HUES64 (cell line): ENCODE data around the gene ADAMTS16.

ENCODE experiments used
- H3K27ac ChIP-seq: 2 replicates; pipeline ENCODE4 v1.7.0; 2013; ENCODE audit warnings: low read depth, low read length, inconsistent platforms
- H3K27me3 ChIP-seq: 2 replicates; pipeline ENCODE4 v1.6.1; 2013; ENCODE audit warnings: mild to moderate bottlenecking, low read length; ENCODE audit not compliant: insufficient read depth
- H3K36me3 ChIP-seq: 2 replicates; pipeline ENCODE4 v1.6.1; 2013; ENCODE audit warnings: mild to moderate bottlenecking, low read length; ENCODE audit not compliant: insufficient read depth
- H3K4me1 ChIP-seq: 2 replicates; pipeline ENCODE4 v1.6.1; 2013; ENCODE audit warnings: mild to moderate bottlenecking, low read length, moderate library complexity; ENCODE audit not compliant: insufficient read depth
- H3K4me3 ChIP-seq: 2 replicates; pipeline ENCODE4 v1.5.1; 2013; ENCODE audit warnings: mild to moderate bottlenecking, low read length, moderate library complexity
- H3K9ac ChIP-seq: 2 replicates; pipeline ENCODE4 v1.6.1; 2013; ENCODE audit warnings: mild to moderate bottlenecking, low read depth, low read length
- H3K9me3 ChIP-seq: 2 replicates; pipeline ENCODE4 v1.6.1; 2013; ENCODE audit warnings: low read depth, low read length; ENCODE audit not compliant: insufficient read depth
- WGBS: fragments of 150-250, 120-280 bp; methylation state at CpG from one replicate; pipeline ENCODE4 v1.1.7; 2013; ENCODE audit warnings: missing lambda C conversion rate; 5-methylcytosine and 5-hydroxymethylcytosine counted together

Gene ADAMTS16

GRCh38 chr5:5144441-5144840 is 4.3 kb downstream of the ADAMTS16 start:
- H3K9me3 ChIP-seq = no peaks in the 10 kb centered on the region
- peaks cover 51% of the 10 kb centered on the region for H3K36me3 ChIP-seq
- H3K4me1 ChIP-seq = peaks cover 4% of the 10 kb centered on the region
- H3K4me3 ChIP-seq = no peak overlapping the region
- peaks cover 19% of the 10 kb centered on the region for H3K27me3 ChIP-seq
- H3K27ac ChIP-seq = no peak overlapping the region
- no peak overlapping the region for H3K9ac ChIP-seq
- WGBS = 95% methylated on average over 6 of the region's 7 CpGs

- H3K4me1 ChIP-seq = peaks cover 4% of the 10 kb centered on the region
- WGBS = 96% methylated on average over 18 of the region's 18 CpGs
- H3K9me3 ChIP-seq = peaks cover 11% of the 10 kb centered on the region
- H3K36me3 ChIP-seq = peaks cover 65% of the 10 kb centered on the region
- H3K27ac ChIP-seq = no peak overlapping the region
- no peak overlapping the region for H3K4me3 ChIP-seq
- H3K9ac ChIP-seq = no peak overlapping the region
- peaks cover 7% of the 10 kb centered on the region for H3K27me3 ChIP-seq
Measured at GRCh38 chr5:5145651-5146529, 5.8 kb downstream of the ADAMTS16 start.

DNA sequence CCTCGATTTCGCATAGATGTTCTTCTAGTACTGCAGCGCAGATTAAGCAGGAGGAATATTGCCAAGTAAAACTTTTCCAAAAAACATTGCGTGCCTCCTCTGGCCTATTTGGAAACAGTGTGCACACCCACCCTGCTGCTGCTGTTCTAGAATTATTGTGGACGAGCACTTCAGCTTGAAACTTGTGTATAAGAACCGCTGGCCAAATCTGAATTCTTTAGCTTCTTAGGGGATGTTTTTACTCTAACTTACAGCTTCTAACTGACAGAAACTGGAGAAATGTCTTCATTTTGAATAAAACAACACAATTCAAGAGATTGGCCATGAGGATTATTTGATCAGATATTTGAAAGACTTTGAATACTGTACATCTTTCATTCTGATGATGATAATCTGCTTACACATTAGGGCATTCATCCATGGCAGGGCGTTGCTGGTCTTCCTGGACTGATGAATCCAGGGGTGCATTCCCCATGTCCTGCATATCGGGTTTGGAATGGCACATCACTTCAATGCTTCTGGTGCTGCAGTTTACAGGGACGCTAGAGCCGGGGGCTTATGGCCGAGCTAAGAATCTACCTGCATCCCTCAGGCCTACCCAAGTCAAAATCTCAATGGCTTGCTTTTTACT is 6.5 kb downstream of the ADAMTS16 start:
- H3K9ac ChIP-seq = no peak overlapping the region
- peaks cover 12% of the 10 kb centered on the region for H3K9me3 ChIP-seq
- H3K4me1 ChIP-seq = no peaks in the 10 kb centered on the region
- no peak overlapping the region for H3K4me3 ChIP-seq
- peaks cover 65% of the 10 kb centered on the region for H3K36me3 ChIP-seq
- no peak overlapping the region for H3K27ac ChIP-seq
- no peaks in the 10 kb centered on the region for H3K27me3 ChIP-seq
- WGBS = 88% methylated on average over 11 of the region's 11 CpGs

GRCh38 chr5:5149154-5149553 is 9.0 kb downstream of the ADAMTS16 start:
- whole genome bisulfite sequencing = no CpG with 5 or more reads among the region's 1 CpG

GRCh38 chr5:5150667-5151066 is 10.5 kb downstream of the ADAMTS16 start:
- Histone ChIP-seq H3K9ac (no peak overlapping the region), H3K27me3 (no peaks in the 10 kb centered on the region), H3K4me3 (no peak overlapping the region), H3K4me1 (no peaks in the 10 kb centered on the region), H3K36me3 (peaks cover 55% of the 10 kb centered on the region), H3K27ac (no peak overlapping the region), H3K9me3 (peaks cover 12% of the 10 kb centered on the region)
- WGBS = 98% methylated on average over 3 of the region's 3 CpGs

More at GRCh38 chr5:5149154-5149553, 9.0 kb downstream of the ADAMTS16 start:
- Histone ChIP-seq H3K27me3 (no peaks in the 10 kb centered on the region), H3K36me3 (peaks cover 61% of the 10 kb centered on the region), H3K4me1 (no peaks in the 10 kb centered on the region), H3K4me3 (no peak overlapping the region), H3K27ac (no peak overlapping the region), H3K9me3 (peaks cover 12% of the 10 kb centered on the region), H3K9ac (no peak overlapping the region)

DNA sequence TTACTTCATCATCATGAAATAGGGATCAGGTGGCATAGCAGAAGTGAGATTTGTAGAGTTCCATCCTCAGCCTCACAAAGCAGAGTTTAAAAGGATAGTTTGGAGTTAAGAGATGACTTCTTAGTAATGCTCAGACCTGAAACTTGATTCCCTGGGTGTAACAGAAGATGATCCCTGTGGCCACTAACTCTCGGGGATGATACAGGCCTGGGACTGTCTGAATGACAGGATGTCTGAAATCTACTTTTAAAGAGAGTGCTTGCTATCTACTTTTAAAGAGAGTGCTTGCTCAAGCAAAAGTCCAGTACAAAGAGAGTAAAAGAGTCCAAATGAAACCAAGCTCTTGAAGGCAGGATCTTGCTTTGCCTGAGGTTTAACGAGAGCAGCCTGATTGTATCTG is 14.6 kb downstream of the ADAMTS16 start:
- Histone ChIP-seq H3K9ac (no peak overlapping the region), H3K4me1 (peaks cover 9% of the 10 kb centered on the region), H3K36me3 (peaks cover 15% of the 10 kb centered on the region), H3K27ac (no peak overlapping the region), H3K27me3 (no peaks in the 10 kb centered on the region), H3K4me3 (no peak overlapping the region), H3K9me3 (peaks cover 10% of the 10 kb centered on the region)
- WGBS = 87% methylated on average over 2 of the region's 2 CpGs

GRCh38 chr5:5155617-5156016 is 15.5 kb downstream of the ADAMTS16 start:
- Histone ChIP-seq H3K27ac (no peak overlapping the region), H3K4me1 (peaks cover 9% of the 10 kb centered on the region), H3K4me3 (no peak overlapping the region), H3K9ac (no peak overlapping the region), H3K36me3 (peaks cover 6% of the 10 kb centered on the region), H3K27me3 (no peaks in the 10 kb centered on the region), H3K9me3 (peaks cover 4% of the 10 kb centered on the region)
- WGBS = 88% methylated on average over 1 of the region's 1 CpG

- H3K27me3 ChIP-seq = no peaks in the 10 kb centered on the region
- peaks cover 4% of the 10 kb centered on the region; the same call in 1 of the 2 replicates for H3K36me3 ChIP-seq
- H3K4me3 ChIP-seq = no peak overlapping the region
- H3K9ac ChIP-seq = no peak overlapping the region
- WGBS = 79% methylated on average over 3 of the region's 3 CpGs
- H3K4me1 ChIP-seq = peaks cover 9% of the 10 kb centered on the region
- no peak overlapping the region for H3K27ac ChIP-seq
- no peaks in the 10 kb centered on the region for H3K9me3 ChIP-seq
Measured at GRCh38 chr5:5156471-5157082, 16.4 kb downstream of the ADAMTS16 start.

DNA sequence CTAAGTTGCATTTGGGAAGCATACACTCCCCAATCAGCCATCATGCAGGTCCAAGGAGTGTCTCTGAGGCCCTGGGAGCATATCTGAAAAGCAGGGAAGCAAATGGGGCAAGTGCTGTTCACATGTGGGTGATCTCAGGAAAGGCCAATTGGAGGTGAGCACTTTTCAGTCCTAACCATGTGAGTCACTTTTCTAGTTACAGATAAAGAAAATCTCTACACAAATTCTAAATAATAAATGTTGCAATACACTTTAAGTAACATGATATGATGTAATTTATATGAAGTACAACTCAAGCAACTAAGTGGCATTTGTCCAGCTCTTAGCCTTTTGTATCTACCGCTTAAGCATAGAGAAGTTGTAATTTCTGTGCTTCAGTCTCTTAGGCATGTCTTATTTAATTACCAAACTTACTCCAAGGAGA is 18.4 kb downstream of the ADAMTS16 start:
- Histone ChIP-seq H3K27ac (no peak overlapping the region), H3K27me3 (no peaks in the 10 kb centered on the region)
- WGBS = 100% methylated on average over 1 of the region's 1 CpG

GRCh38 chr5:5159282-5160103 is 19.4 kb downstream of the ADAMTS16 start:
- Histone ChIP-seq H3K9me3 (no peaks in the 10 kb centered on the region), H3K4me3 (no peak overlapping the region), H3K27me3 (no peaks in the 10 kb centered on the region), H3K4me1 (peaks cover 9% of the 10 kb centered on the region), H3K27ac (no peak overlapping the region), H3K9ac (no peak overlapping the region), H3K36me3 (no peaks in the 10 kb centered on the region)
- WGBS = 65% methylated on average over 3 of the region's 5 CpGs

More for the DNA sequence above, 18.4 kb downstream of the ADAMTS16 start:
- Histone ChIP-seq H3K4me1 (peaks cover 9% of the 10 kb centered on the region), H3K9me3 (no peaks in the 10 kb centered on the region), H3K9ac (no peak overlapping the region), H3K4me3 (no peak overlapping the region), H3K36me3 (no peaks in the 10 kb centered on the region)
